CD4-positive, CD25-positive, alpha-beta regulatory T cell (primary cell): ENCODE measurements around the gene ESR1. TPM values are rescaled to one million over a fixed set of nuclear protein-coding genes. Genes with fewer than 3 reads are reported as not detected.

Source experiments
- ATAC-seq, 2 donors: fragments of 150-1000 bp; cut with Tn5 transposase; one replicate each; pipeline ENCODE4 v1.10.0; 2021; ENCODE audit warnings: low read depth in 2 of 2, moderate number of reproducible peaks in 2 of 2, moderate library complexity in 1 of 2
- DNase-seq, 3 donors: peaks; one replicate each; pipeline versions ENCODE4 v3.0.0 to v3.0.0-alpha.2; 2012 to 2022; ENCODE audit warnings: mixed read lengths in 1 of 3
- H3K27ac ChIP-seq: one replicate; pipeline ENCODE4 v1.7.0; 2013; ENCODE audit warnings: mild to moderate bottlenecking, low read length; ENCODE audit not compliant: insufficient read depth, poor library complexity, severe bottlenecking
- H3K27me3 ChIP-seq: one replicate; pipeline ENCODE4 v1.7.0; 2013; ENCODE audit warnings: low read length; ENCODE audit not compliant: control insufficient read depth, insufficient read depth
- H3K36me3 ChIP-seq: one replicate; pipeline ENCODE4 v1.7.0; 2013; ENCODE audit warnings: mild to moderate bottlenecking, low read length, moderate library complexity; ENCODE audit not compliant: control insufficient read depth, insufficient read depth
- H3K4me1 ChIP-seq: 2 replicates; pipeline ENCODE4 v1.7.0; 2013; ENCODE audit warnings: mild to moderate bottlenecking, low read length; ENCODE audit not compliant: insufficient read depth, control insufficient read depth, poor library complexity, severe bottlenecking
- H3K4me3 ChIP-seq: one replicate; pipeline ENCODE4 v1.7.0; 2013; ENCODE audit warnings: low read depth, mild to moderate bottlenecking, low read length, moderate library complexity
- H3K9me3 ChIP-seq, 2 experiments: 1 replicate in 1 of 2; 2 replicates in 1 of 2; pipeline ENCODE4 v1.7.0; 2013; ENCODE audit warnings: low read length in 2 of 2, mild to moderate bottlenecking in 1 of 2, moderate library complexity in 1 of 2; ENCODE audit not compliant: control insufficient read depth in 2 of 2
- H3K27ac Mint-ChIP-seq, 3 donors: one replicate each; pipeline ENCODE4 v1.8.0; 2020 to 2022; ENCODE audit warnings: mild to moderate bottlenecking in 3 of 3, mixed read lengths in 3 of 3, moderate library complexity in 2 of 3
- H3K27me3 Mint-ChIP-seq: one replicate; pipeline ENCODE4 v1.8.0; 2022; ENCODE audit warnings: mild to moderate bottlenecking, mixed read lengths
- H3K36me3 Mint-ChIP-seq: one replicate; pipeline ENCODE4 v1.8.0; 2020; ENCODE audit warnings: mixed read lengths
- H3K4me1 Mint-ChIP-seq, 4 donors: one replicate each; pipeline ENCODE4 v1.8.0; 2020 to 2022; ENCODE audit warnings: mixed read lengths in 4 of 4, mild to moderate bottlenecking in 1 of 4
- H3K4me3 Mint-ChIP-seq, 4 donors: one replicate each; pipeline ENCODE4 v1.8.0; 2020 to 2022; ENCODE audit warnings: mild to moderate bottlenecking in 4 of 4, mixed read lengths in 4 of 4, moderate library complexity in 3 of 4
- H3K9me3 Mint-ChIP-seq, 7 donors: one replicate each; pipeline ENCODE4 v1.8.0; 2020 to 2022; ENCODE audit warnings: mixed read lengths in 7 of 7, mild to moderate bottlenecking in 3 of 7, moderate library complexity in 2 of 7
- polyA plus RNA-seq, 4 donors: library from polyadenylated mRNA; unstranded; fragments of 300-500 nt; fragmentation: Illumina TruSeq; gene quantifications; one replicate each; pipeline ENCODE4 v1.2.3, GENCODE V29; 2021
- total RNA-seq: library from RNA; stranded (reverse); gene quantifications from one replicate; pipeline ENCODE4 v1.2.3, GENCODE V29; 2022

ESR1 gene
- total and polyA plus RNA-seq, 5 donors from 2014 or later: 0.18 to 4.7 (median 0.68) TPM

- H3K9me3 ChIP-seq: no peaks in the 10 kb centered on the region
- DNase-seq (no peak), ATAC-seq (no peak)
- no peak overlapping the region for H3K27ac Mint-ChIP-seq
- H3K9me3 Mint-ChIP-seq: peaks cover 0 to 2% (median 0%) of the 10 kb centered on the region in 7 donors
- no peaks in the 10 kb centered on the region for H3K36me3 Mint-ChIP-seq
- no peak overlapping the region for H3K27ac ChIP-seq
- no peaks in the 10 kb centered on the region for H3K27me3 ChIP-seq
- H3K4me3 Mint-ChIP-seq: no peak overlapping the region
- H3K4me1 Mint-ChIP-seq: peaks cover 0 to 3% (median 0%) of the 10 kb centered on the region in 4 donors
- no peaks in the 10 kb centered on the region for H3K36me3 ChIP-seq
- H3K27me3 Mint-ChIP-seq: no peaks in the 10 kb centered on the region
- H3K4me3 ChIP-seq: no peak overlapping the region
- H3K4me1 ChIP-seq: no peaks in the 10 kb centered on the region
Observed at GRCh38 chr6:152099446-152100182, 292.1 kb downstream of the ESR1 start.

GRCh38 chr6:152100183-152100618 lies 292.7 kb downstream of the ESR1 start:
- Histone ChIP-seq H3K9me3 (no peaks in the 10 kb centered on the region), H3K4me1 (no peaks in the 10 kb centered on the region), H3K36me3 (no peaks in the 10 kb centered on the region), H3K27me3 (no peaks in the 10 kb centered on the region), H3K27ac (no peak overlapping the region), H3K4me3 (no peak overlapping the region)
- Mint-ChIP-seq H3K27me3 (no peaks in the 10 kb centered on the region), H3K27ac (peak overlapping the region in 1 of 3 donors; percentile 43), H3K36me3 (no peaks in the 10 kb centered on the region), H3K9me3 (peaks cover 0 to 2% (median 0%) of the 10 kb centered on the region in 7 donors), H3K4me3 (no peak overlapping the region), H3K4me1 (peaks cover 0 to 3% (median 0%) of the 10 kb centered on the region in 4 donors)
- ATAC-seq (peak in 1 of 2 donors; percentile 7), DNase-seq (no peak)

GRCh38 chr6:152107973-152108372 lies 300.5 kb downstream of the ESR1 start:
- ATAC-seq: no peak
- H3K9me3 Mint-ChIP-seq: peaks cover 0 to 3% (median 0%) of the 10 kb centered on the region in 7 donors
- H3K4me1 Mint-ChIP-seq: no peaks in the 10 kb centered on the region
- H3K27ac Mint-ChIP-seq: no peak overlapping the region
- H3K36me3 Mint-ChIP-seq: no peaks in the 10 kb centered on the region
- Histone ChIP-seq H3K36me3 (no peaks in the 10 kb centered on the region), H3K4me3 (no peak overlapping the region), H3K4me1 (no peaks in the 10 kb centered on the region), H3K9me3 (no peaks in the 10 kb centered on the region), H3K27me3 (no peaks in the 10 kb centered on the region), H3K27ac (no peak overlapping the region)
- no peaks in the 10 kb centered on the region for H3K27me3 Mint-ChIP-seq
- no peak for DNase-seq
- no peak overlapping the region for H3K4me3 Mint-ChIP-seq

GRCh38 chr6:152110886-152111820 lies 303.7 kb downstream of the ESR1 start:
- no peaks in the 10 kb centered on the region for H3K4me1 ChIP-seq
- peaks cover 0 to 3% (median 0%) of the 10 kb centered on the region in 4 donors for H3K4me1 Mint-ChIP-seq
- H3K4me3 ChIP-seq: no peak overlapping the region
- no peaks in the 10 kb centered on the region for H3K36me3 ChIP-seq
- no peaks in the 10 kb centered on the region for H3K27me3 ChIP-seq
- H3K27ac Mint-ChIP-seq: no peak overlapping the region
- peak in 1 of 3 donors; percentile 9 for DNase-seq
- H3K9me3 Mint-ChIP-seq: peaks cover 0 to 3% (median 0%) of the 10 kb centered on the region in 7 donors
- H3K9me3 ChIP-seq: no peaks in the 10 kb centered on the region
- no peak for ATAC-seq
- H3K27me3 Mint-ChIP-seq: no peaks in the 10 kb centered on the region
- no peak overlapping the region for H3K4me3 Mint-ChIP-seq
- no peak overlapping the region for H3K27ac ChIP-seq
- H3K36me3 Mint-ChIP-seq: no peaks in the 10 kb centered on the region

GRCh38 chr6:152112491-152113261 lies 305.2 kb downstream of the ESR1 start:
- no peak overlapping the region for H3K27ac ChIP-seq
- no peaks in the 10 kb centered on the region for H3K27me3 ChIP-seq
- no peaks in the 10 kb centered on the region for H3K9me3 ChIP-seq
- H3K9me3 Mint-ChIP-seq: peaks cover 0 to 3% (median 0%) of the 10 kb centered on the region in 7 donors
- DNase-seq (no peak), ATAC-seq (no peak)
- H3K4me1 ChIP-seq: no peaks in the 10 kb centered on the region
- no peak overlapping the region for H3K4me3 ChIP-seq
- H3K27ac Mint-ChIP-seq: no peak overlapping the region
- no peaks in the 10 kb centered on the region for H3K27me3 Mint-ChIP-seq
- H3K36me3 Mint-ChIP-seq: no peaks in the 10 kb centered on the region
- H3K4me1 Mint-ChIP-seq: peaks cover 0 to 7% (median 1%) of the 10 kb centered on the region in 4 donors
- H3K36me3 ChIP-seq: no peaks in the 10 kb centered on the region
- no peak overlapping the region for H3K4me3 Mint-ChIP-seq

GRCh38 chr6:152117156-152118133 lies 310.0 kb downstream of the ESR1 start:
- Histone ChIP-seq H3K27me3 (no peaks in the 10 kb centered on the region), H3K27ac (no peak overlapping the region), H3K4me1 (no peaks in the 10 kb centered on the region), H3K36me3 (peaks cover 34% of the 10 kb centered on the region), H3K4me3 (no peak overlapping the region), H3K9me3 (no peaks in the 10 kb centered on the region)
- Mint-ChIP-seq H3K9me3 (peaks cover 0 to 5% (median 0%) of the 10 kb centered on the region in 7 donors), H3K27me3 (no peaks in the 10 kb centered on the region), H3K4me3 (no peak overlapping the region), H3K36me3 (peaks cover 37% of the 10 kb centered on the region), H3K4me1 (peaks cover 0 to 7% (median 4%) of the 10 kb centered on the region in 4 donors), H3K27ac (peak overlapping the region; percentile 44 to 66 (median 59))
- peak in 1 of 3 donors; percentile 38 for DNase-seq
- ATAC-seq: no peak
